ENCODE data around the gene TRPM3.

The TRPM3 gene

DNA sequence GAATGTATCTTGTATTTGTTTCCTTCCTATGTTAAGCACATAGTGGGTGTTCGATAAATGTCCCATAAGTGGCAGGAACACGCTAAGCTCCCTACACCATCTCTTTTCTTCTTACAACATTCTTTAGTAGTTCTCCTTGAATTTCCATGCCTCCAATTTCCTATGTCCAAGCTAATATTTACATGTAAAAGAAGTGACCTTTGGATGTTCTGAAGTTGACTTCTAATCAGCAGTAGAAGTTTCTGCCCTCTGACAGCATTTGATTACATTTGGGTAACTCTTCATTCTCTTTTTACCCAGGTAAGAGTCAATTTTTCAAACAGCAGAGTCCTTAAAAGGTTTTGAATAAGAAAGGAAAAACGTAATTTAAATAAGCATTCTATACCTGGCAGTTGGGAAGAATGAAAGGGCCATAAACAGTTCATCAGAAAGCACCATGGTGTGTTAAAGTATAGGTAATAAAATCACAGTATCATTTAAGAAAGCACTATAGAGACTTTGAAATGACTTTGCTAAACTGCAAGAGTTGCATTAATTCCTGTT is 78.9 kb downstream of the TRPM3 start:
- Histone ChIP-seq H3K36me3 (replicated peaks) (no peaks in the 10 kb centered on the region), H3K27ac (no peak overlapping the region), H3K4me3 (ENCODE audit: low read depth, low read length) (no peak overlapping the region), H3K27me3 (replicated peaks) (no peaks in the 10 kb centered on the region)
- TF ChIP-seq, protein P1, sequence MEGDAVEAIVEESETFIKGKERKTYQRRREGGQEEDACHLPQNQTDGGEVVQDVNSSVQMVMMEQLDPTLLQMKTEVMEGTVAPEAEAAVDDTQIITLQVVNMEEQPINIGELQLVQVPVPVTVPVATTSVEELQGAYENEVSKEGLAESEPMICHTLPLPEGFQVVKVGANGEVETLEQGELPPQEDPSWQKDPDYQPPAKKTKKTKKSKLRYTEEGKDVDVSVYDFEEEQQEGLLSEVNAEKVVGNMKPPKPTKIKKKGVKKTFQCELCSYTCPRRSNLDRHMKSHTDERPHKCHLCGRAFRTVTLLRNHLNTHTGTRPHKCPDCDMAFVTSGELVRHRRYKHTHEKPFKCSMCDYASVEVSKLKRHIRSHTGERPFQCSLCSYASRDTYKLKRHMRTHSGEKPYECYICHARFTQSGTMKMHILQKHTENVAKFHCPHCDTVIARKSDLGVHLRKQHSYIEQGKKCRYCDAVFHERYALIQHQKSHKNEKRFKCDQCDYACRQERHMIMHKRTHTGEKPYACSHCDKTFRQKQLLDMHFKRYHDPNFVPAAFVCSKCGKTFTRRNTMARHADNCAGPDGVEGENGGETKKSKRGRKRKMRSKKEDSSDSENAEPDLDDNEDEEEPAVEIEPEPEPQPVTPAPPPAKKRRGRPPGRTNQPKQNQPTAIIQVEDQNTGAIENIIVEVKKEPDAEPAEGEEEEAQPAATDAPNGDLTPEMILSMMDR (IDR thresholded peaks at IDR 0.05; ENCODE audit: low read depth, low read length, missing control alignments) = no peak
- in situ Hi-C loops (cut with HindIII; ENCODE audit: low pct_ligation_motif_present, low sequenced_read_pairs) = no loop called here
- DNase-seq = no peak

- DNase-seq = no peak
Observed at GRCh38 chr9:71037521-71037920, 83.9 kb downstream of the TRPM3 start.

GRCh38 chr9:71036501-71036900 is 84.9 kb downstream of the TRPM3 start:
- TF ChIP-seq, protein P1 (IDR thresholded peaks at IDR 0.05; ENCODE audit: low read depth, low read length, missing control alignments) = no peak
- no peaks in the 10 kb centered on the region for H3K36me3 ChIP-seq (replicated peaks)
- H3K27me3 ChIP-seq (replicated peaks) = no peaks in the 10 kb centered on the region
- H3K27ac ChIP-seq = no peak overlapping the region
- peak; percentile 25 for DNase-seq
- H3K4me3 ChIP-seq (ENCODE audit: low read depth, low read length) = no peak overlapping the region
- in situ Hi-C loops (cut with HindIII; ENCODE audit: low pct_ligation_motif_present, low sequenced_read_pairs) = no loop called here

More at GRCh38 chr9:71037521-71037920, 83.9 kb downstream of the TRPM3 start:
- TF ChIP-seq, protein P1 (IDR thresholded peaks at IDR 0.05; ENCODE audit: low read depth, low read length, missing control alignments) = no peak
- H3K27me3 ChIP-seq (replicated peaks) = no peaks in the 10 kb centered on the region
- no peak overlapping the region for H3K27ac ChIP-seq
- H3K4me3 ChIP-seq (ENCODE audit: low read depth, low read length) = no peak overlapping the region
- in situ Hi-C loops (cut with HindIII; ENCODE audit: low pct_ligation_motif_present, low sequenced_read_pairs) = no loop called here
- no peaks in the 10 kb centered on the region for H3K36me3 ChIP-seq (replicated peaks)

DNA sequence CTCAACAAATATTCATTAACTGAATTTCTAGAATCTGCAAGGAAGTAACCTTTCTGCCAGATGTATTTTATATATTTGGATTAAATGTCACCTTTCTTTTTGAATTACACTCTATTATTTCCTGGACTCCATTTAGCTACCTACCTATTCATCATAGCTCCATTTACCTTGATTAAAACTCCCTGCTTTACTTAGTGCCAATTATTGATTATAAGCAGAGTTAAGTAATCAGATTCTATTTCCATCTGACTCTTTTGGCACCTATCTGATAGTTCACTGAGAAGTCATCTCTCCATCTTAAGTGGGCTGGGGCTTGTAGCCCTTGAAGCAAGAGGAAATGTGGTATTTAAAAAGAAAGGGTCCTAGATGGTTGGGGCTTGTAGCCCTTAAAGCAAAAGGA is 88.6 kb downstream of the TRPM3 start:
- TF ChIP-seq, protein P1 (IDR thresholded peaks at IDR 0.05; ENCODE audit: low read depth, low read length, missing control alignments) = no peak
- no peaks in the 10 kb centered on the region for H3K27me3 ChIP-seq (replicated peaks)
- in situ Hi-C loops (cut with HindIII; ENCODE audit: low pct_ligation_motif_present, low sequenced_read_pairs) = no loop called here
- H3K27ac ChIP-seq = no peak overlapping the region
- H3K36me3 ChIP-seq (replicated peaks) = no peaks in the 10 kb centered on the region
- no peak overlapping the region for H3K4me3 ChIP-seq (ENCODE audit: low read depth, low read length)
- DNase-seq = no peak

GRCh38 chr9:71025728-71026127 is 95.7 kb downstream of the TRPM3 start:
- no peak for DNase-seq
- Histone ChIP-seq H3K4me3 (ENCODE audit: low read depth, low read length) (no peak overlapping the region), H3K27me3 (replicated peaks) (no peaks in the 10 kb centered on the region), H3K27ac (no peak overlapping the region), H3K36me3 (replicated peaks) (no peaks in the 10 kb centered on the region)
- TF ChIP-seq, protein P1 (IDR thresholded peaks at IDR 0.05; ENCODE audit: low read depth, low read length, missing control alignments) = no peak
- in situ Hi-C loops (cut with HindIII; ENCODE audit: low pct_ligation_motif_present, low sequenced_read_pairs) = no loop called here

DNA sequence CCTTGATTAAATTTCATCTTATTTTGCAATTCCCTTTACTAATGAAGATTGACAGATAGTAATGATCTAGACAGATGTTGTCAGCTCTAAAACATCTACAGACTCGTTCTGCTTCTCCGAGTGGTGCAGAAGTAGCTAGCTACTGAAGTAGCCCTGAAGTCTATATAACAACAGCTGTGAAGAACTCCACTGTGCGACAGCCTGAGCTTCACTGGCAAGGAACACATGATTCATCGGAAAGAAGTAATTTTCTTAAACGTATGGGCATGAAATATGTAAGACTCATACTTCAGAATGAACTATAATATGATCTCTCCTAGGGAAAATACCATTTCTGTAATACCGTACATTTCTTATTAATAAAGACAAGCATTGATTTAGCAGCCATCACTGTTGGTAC is 96.2 kb downstream of the TRPM3 start:
- in situ Hi-C loops (cut with HindIII; ENCODE audit: low pct_ligation_motif_present, low sequenced_read_pairs) = no loop called here
- no peak overlapping the region for H3K4me3 ChIP-seq (ENCODE audit: low read depth, low read length)
- no peak overlapping the region for H3K27ac ChIP-seq
- no peaks in the 10 kb centered on the region for H3K27me3 ChIP-seq (replicated peaks)
- DNase-seq = no peak
- TF ChIP-seq, protein P1 (IDR thresholded peaks at IDR 0.05; ENCODE audit: low read depth, low read length, missing control alignments) = no peak
- no peaks in the 10 kb centered on the region for H3K36me3 ChIP-seq (replicated peaks)
